ENCODE results near the gene FAM241A.
"Not testable (repeated sequence)": the region's sequence is repeated elsewhere in the genome, so short reads cannot be mapped to it uniquely, and the experiment has no call there.

The FAM241A gene

GRCh38 chr4:112201915-112202505, 56.8 kb downstream of the FAM241A start:
- FAIRE-seq (no peak), DNase-seq (ENCODE audit: insufficient read length, low spot score) (no peak)
- no peak for TF ChIP-seq CTCF (IDR thresholded peaks at IDR 0.05; ENCODE audit: insufficient read depth, missing control alignments)

DNA sequence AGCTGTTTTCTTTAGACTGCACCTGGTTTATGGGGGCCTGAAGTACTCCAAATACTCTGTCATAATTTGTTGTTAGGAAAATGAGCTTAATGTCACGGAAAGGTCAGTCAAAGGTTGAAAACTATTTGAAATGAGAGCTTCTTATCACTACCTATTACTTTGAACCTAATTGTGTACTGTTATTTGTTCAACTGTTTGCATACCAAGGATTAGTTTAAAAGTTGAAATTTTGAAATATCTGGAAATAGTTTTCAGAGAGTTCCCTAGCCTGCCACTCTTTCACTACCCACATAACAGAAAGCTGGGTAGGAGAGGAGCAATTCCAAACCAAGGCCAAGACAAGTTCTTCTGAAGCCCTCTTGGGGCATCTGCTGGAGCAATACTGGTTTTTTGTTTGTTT, 58.3 kb downstream of the FAM241A start:
- no peak for TF ChIP-seq CTCF (IDR thresholded peaks at IDR 0.05; ENCODE audit: insufficient read depth, missing control alignments)
- FAIRE-seq: no peak

GRCh38 chr4:112206431-112206830, 61.2 kb downstream of the FAM241A start:
- no peak for FAIRE-seq
- DNase-seq (ENCODE audit: insufficient read length, low spot score): no peak
- TF ChIP-seq CTCF (IDR thresholded peaks at IDR 0.05; ENCODE audit: insufficient read depth, missing control alignments): no peak

More for the DNA sequence above, 58.3 kb downstream of the FAM241A start:
- no peak for DNase-seq (ENCODE audit: insufficient read length, low spot score)

DNA sequence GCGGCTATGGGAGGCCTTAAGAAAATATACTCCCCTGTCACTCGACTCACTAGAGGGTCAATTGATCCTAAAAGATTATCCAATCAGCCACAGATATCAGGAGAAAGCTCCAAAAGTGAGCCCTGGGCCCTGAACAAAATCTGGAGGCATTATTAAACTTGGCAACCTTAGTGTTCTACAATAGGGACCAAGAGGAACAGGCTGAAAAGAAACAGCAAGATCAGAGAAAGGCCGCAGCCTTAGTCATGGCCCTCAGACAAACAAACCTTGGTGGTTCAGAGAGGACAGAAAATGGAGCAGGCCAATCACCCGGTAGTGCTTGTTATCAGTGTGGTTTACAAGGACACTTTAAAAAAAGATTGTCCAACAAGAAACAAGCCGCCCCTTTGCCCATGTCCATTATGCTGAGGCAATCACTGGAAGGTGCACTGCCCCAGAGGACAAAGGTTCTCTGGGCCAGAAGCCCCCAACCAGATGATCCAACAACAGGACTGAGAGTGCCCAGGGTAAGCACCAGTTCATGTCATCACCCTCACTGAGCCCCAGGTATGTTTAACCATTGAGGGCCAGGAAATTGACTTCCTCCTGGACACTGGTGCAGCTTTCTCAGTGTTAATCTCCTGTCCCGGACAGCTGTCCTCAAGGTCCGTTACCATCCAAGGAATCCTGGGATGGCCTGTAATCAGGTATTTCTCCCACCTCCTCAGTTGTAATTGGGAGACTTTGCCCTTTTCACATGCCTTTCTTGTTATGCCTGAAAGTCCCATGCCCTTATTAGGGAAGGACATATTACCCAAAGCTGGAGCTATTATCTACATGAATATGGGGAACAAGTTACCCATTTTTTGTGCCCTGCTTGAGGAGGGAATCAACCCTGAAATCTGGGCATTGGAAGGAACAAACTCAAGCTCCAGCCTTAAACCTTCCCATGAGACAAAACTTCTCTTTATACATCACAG, 63.2 kb downstream of the FAM241A start:
- not testable (repeated sequence) for FAIRE-seq; DNase-seq (ENCODE audit: insufficient read length, low spot score)

DNA sequence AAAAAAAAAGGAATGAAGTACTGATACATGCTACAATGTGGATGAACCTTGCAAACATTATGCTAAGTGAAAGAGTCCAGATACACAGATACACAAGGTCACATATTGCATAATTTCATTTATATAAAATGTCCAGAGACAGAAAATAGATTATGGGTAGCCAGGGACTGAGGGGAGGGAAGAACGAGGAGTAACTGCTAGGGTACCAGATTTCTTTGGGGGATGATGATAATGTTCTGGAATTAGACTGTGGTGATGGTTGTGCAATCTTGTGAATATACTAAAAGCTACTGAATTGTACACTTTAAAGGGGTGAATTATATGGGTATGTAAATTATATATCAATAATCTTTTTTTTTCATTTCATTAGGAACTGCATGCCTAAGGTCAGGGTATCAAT, 65.5 kb downstream of the FAM241A start:
- TF ChIP-seq CTCF (IDR thresholded peaks at IDR 0.05; ENCODE audit: insufficient read depth, missing control alignments): no peak
- no peak for FAIRE-seq
- DNase-seq (ENCODE audit: insufficient read length, low spot score): no peak

- no peak for TF ChIP-seq CTCF (IDR thresholded peaks at IDR 0.05; ENCODE audit: insufficient read depth, missing control alignments)
- DNase-seq (ENCODE audit: insufficient read length, low spot score) (no peak), FAIRE-seq (no peak)
These were observed 67.8 kb downstream of the FAM241A start for GRCh38 chr4:112213091-112213490.

DNA sequence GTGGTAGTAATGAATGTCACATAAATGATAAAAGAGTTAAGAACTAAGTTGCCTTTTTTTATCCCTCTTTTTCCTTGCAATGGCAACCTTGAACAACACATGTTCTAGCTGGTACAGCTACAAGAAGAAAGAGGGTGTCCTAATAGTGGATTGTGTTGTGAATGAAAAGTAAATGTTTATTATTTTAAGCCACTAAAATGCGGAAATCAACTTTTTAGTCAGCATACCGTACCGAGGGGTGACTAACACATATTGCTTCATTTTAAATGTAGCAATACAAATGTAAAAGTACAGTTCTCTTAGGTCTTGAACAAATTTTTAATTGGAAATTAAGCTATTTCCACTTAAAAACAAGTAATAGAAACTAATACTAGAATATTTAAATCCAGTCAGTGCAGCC, 68.6 kb downstream of the FAM241A start:
- no peak for TF ChIP-seq CTCF (IDR thresholded peaks at IDR 0.05; ENCODE audit: insufficient read depth, missing control alignments)
- DNase-seq (ENCODE audit: insufficient read length, low spot score): no peak
- FAIRE-seq: no peak

Data from D721Med (cell line).